RWPE2 (cell line): Measurements from ENCODE around the gene MYH16.
"Not testable (repeated sequence)": the region's sequence is repeated elsewhere in the genome, so short reads cannot be mapped to it uniquely, and the experiment has no call there.

Experiments used
- ATAC-seq: fragments of 200-7000 bp; cut with Tn5 transposase; 3 replicates; pipeline ENCODE4 v1.9.1; 2021; ENCODE audit warnings: low read depth
- DNase-seq: peaks from one replicate; pipeline ENCODE4 v3.0.0-alpha.2; 2020; ENCODE audit warnings: low spot score
- H3K27ac ChIP-seq: fragments of 450-650 bp; 2 replicates; pipeline ENCODE4 v1.5.1; 2017; ENCODE audit warnings: mild to moderate bottlenecking; ENCODE audit not compliant: poor library complexity, severe bottlenecking
- H3K27me3 ChIP-seq: fragments of 250-450 bp; sonication (Bioruptor Pico); 2 replicates; pipeline ENCODE4 v1.5.1; 2021; ENCODE audit warnings: mild to moderate bottlenecking, moderate library complexity; ENCODE audit not compliant: insufficient read depth, poor library complexity, severe bottlenecking
- H3K36me3 ChIP-seq: fragments of 250-450 bp; sonication (Bioruptor Pico); 2 replicates; pipeline ENCODE4 v1.5.1; 2020; ENCODE audit warnings: low read depth, mild to moderate bottlenecking, moderate library complexity
- H3K4me1 ChIP-seq: fragments of 250-450 bp; sonication (Bioruptor Pico); 2 replicates; pipeline ENCODE4 v1.5.1; 2021; ENCODE audit warnings: mild to moderate bottlenecking, moderate library complexity; ENCODE audit not compliant: insufficient read depth, poor library complexity, severe bottlenecking
- H3K4me3 ChIP-seq: fragments of 250-450 bp; sonication (Bioruptor Pico); 2 replicates; pipeline ENCODE4 v1.5.1; 2021; ENCODE audit warnings: mild to moderate bottlenecking, moderate library complexity; ENCODE audit not compliant: severe bottlenecking
- H3K9me3 ChIP-seq: fragments of 250-450 bp; sonication (Bioruptor Pico); 2 replicates; pipeline ENCODE4 v1.5.1; 2021; ENCODE audit warnings: mild to moderate bottlenecking, moderate library complexity; ENCODE audit not compliant: severe bottlenecking
- CTCF ChIP-seq: fragments of 450-650 bp; IDR thresholded peaks from one replicate; pipeline ENCODE4 v1.5.1; 2017; ENCODE audit warnings: mild to moderate bottlenecking, moderate library complexity; ENCODE audit not compliant: poor library complexity, severe bottlenecking

The MYH16 gene

GRCh38 chr7:99234185-99234584 lies 38.5 kb upstream of the MYH16 start:
- Histone ChIP-seq H3K9me3 (no peaks in the 10 kb centered on the region), H3K4me1 (peaks cover 4% of the 10 kb centered on the region), H3K27ac (no peak overlapping the region), H3K27me3 (no peaks in the 10 kb centered on the region), H3K4me3 (no peak overlapping the region), H3K36me3 (no peaks in the 10 kb centered on the region)
- no peak for TF ChIP-seq CTCF
- no peak for DNase-seq
- ATAC-seq: no peak

- DNase-seq (no peak), ATAC-seq (no peak)
- Histone ChIP-seq H3K9me3 (no peaks in the 10 kb centered on the region), H3K36me3 (no peaks in the 10 kb centered on the region), H3K27me3 (no peaks in the 10 kb centered on the region), H3K4me1 (no peaks in the 10 kb centered on the region), H3K27ac (no peak overlapping the region), H3K4me3 (no peak overlapping the region)
- TF ChIP-seq CTCF: no peak
These were observed 36.7 kb upstream of the MYH16 start for GRCh38 chr7:99235925-99236324.

- not testable (repeated sequence) for H3K9me3 ChIP-seq, H3K36me3 ChIP-seq, H3K27ac ChIP-seq, ATAC-seq, DNase-seq, H3K4me1 ChIP-seq, H3K27me3 ChIP-seq, H3K4me3 ChIP-seq
These were observed 34.8 kb upstream of the MYH16 start for GRCh38 chr7:99237876-99238275.

- no peak for ATAC-seq
- H3K4me1 ChIP-seq: no peaks in the 10 kb centered on the region
- H3K4me3 ChIP-seq: no peak overlapping the region
- no peaks in the 10 kb centered on the region for H3K9me3 ChIP-seq
- no peaks in the 10 kb centered on the region for H3K27me3 ChIP-seq
- no peaks in the 10 kb centered on the region for H3K36me3 ChIP-seq
- TF ChIP-seq CTCF: no peak
- H3K27ac ChIP-seq: no peak overlapping the region
- no peak for DNase-seq
These were observed 33.9 kb upstream of the MYH16 start for GRCh38 chr7:99238558-99239341.

- H3K9me3 ChIP-seq: no peaks in the 10 kb centered on the region
- no peaks in the 10 kb centered on the region for H3K27me3 ChIP-seq
- no peak overlapping the region for H3K4me3 ChIP-seq
- DNase-seq: no peak
- H3K36me3 ChIP-seq: no peaks in the 10 kb centered on the region
- no peak for ATAC-seq
- H3K4me1 ChIP-seq: peaks cover 6% of the 10 kb centered on the region
- no peak overlapping the region for H3K27ac ChIP-seq
- TF ChIP-seq CTCF: no peak
These were observed 30.0 kb upstream of the MYH16 start for GRCh38 chr7:99242682-99243081.
